MM.1S (cell line): ENCODE measurements around the gene RBKS.

Source experiments
- DNase-seq: peaks from one replicate; pipeline ENCODE4 v3.0.0-alpha.2; 2015
- H2AFZ ChIP-seq: fragments of 300-600 bp; sonication (generic); 2 replicates; pipeline ENCODE4 v1.6.0; 2016; ENCODE audit warnings: antibody characterized with exemption, low read length
- H3F3A ChIP-seq: fragments of 300-600 bp; sonication (generic); 2 replicates; pipeline ENCODE4 v1.6.1; 2016; ENCODE audit warnings: mild to moderate bottlenecking, antibody characterized with exemption, low read length, moderate library complexity, mixed read lengths; ENCODE audit not compliant: insufficient read depth
- H3K27ac ChIP-seq: fragments of 300-600 bp; sonication (generic); 2 replicates; pipeline ENCODE4 v1.5.1; 2016; ENCODE audit warnings: mild to moderate bottlenecking, low read length
- H3K27me3 ChIP-seq: fragments of 300-600 bp; sonication (generic); replicated peaks from 2 replicates; pipeline ENCODE4 v1.6.0; 2016; ENCODE audit warnings: low read length; ENCODE audit not compliant: insufficient read depth
- H3K36me3 ChIP-seq: fragments of 300-600 bp; sonication (generic); replicated peaks from 2 replicates; pipeline ENCODE4 v1.6.1; 2016; ENCODE audit warnings: mild to moderate bottlenecking, low read length, mixed read lengths; ENCODE audit not compliant: insufficient read depth
- H3K4me1 ChIP-seq: fragments of 300-600 bp; sonication (generic); 2 replicates; pipeline ENCODE4 v1.6.1; 2016; ENCODE audit warnings: low read length, mixed read lengths
- H3K4me2 ChIP-seq: fragments of 300-600 bp; sonication (generic); 2 replicates; pipeline ENCODE4 v1.6.0; 2016; ENCODE audit warnings: low read depth, low read length
- H3K4me3 ChIP-seq: fragments of 300-600 bp; sonication (generic); 2 replicates; pipeline ENCODE4 v1.5.1; 2016; ENCODE audit warnings: low read length, mixed read lengths
- H3K79me2 ChIP-seq: fragments of 300-600 bp; sonication (generic); 2 replicates; pipeline ENCODE4 v1.6.1; 2016; ENCODE audit warnings: mixed run types, low read length, mixed read lengths
- H3K9ac ChIP-seq: fragments of 300-600 bp; sonication (generic); 2 replicates; pipeline ENCODE4 v1.6.1; 2016; ENCODE audit warnings: low read length, mixed read lengths
- H3K9me2 ChIP-seq: fragments of 300-600 bp; sonication (generic); replicated peaks from 2 replicates; pipeline ENCODE4 v1.6.1; 2016; ENCODE audit warnings: mild to moderate bottlenecking, low read length, mixed read lengths; ENCODE audit not compliant: insufficient read depth
- H3K9me3 ChIP-seq: fragments of 300-600 bp; sonication (generic); replicated peaks from 2 replicates; pipeline ENCODE4 v1.6.1; 2016; ENCODE audit warnings: mild to moderate bottlenecking, low read length, mixed read lengths; ENCODE audit not compliant: insufficient read depth
- H4K20me1 ChIP-seq: fragments of 300-600 bp; sonication (generic); 2 replicates; pipeline ENCODE4 v1.6.1; 2016; ENCODE audit warnings: mild to moderate bottlenecking, low read length, moderate library complexity, mixed read lengths; ENCODE audit not compliant: insufficient read depth
- EZH2 ChIP-seq: fragments of 300-600 bp; sonication (generic); optimal IDR thresholded peaks from 2 replicates; pipeline ENCODE3; 2017; ENCODE audit warnings: low read depth, mild to moderate bottlenecking, antibody characterized with exemption, low read length, mixed read lengths
- EZH2phosphoT487 ChIP-seq: fragments of 300-600 bp; sonication (generic); IDR thresholded peaks from 2 replicates; pipeline ENCODE4 v1.6.1; 2018; ENCODE audit warnings: antibody characterized with exemption, low read length
- TF ChIP-seq, protein P1 (sequence below): fragments of 300-600 bp; sonication (generic); IDR thresholded peaks from 2 replicates; pipeline ENCODE4 v1.5.1; 2016; ENCODE audit warnings: antibody characterized with exemption, low read length, mixed read lengths

The RBKS gene

DNA sequence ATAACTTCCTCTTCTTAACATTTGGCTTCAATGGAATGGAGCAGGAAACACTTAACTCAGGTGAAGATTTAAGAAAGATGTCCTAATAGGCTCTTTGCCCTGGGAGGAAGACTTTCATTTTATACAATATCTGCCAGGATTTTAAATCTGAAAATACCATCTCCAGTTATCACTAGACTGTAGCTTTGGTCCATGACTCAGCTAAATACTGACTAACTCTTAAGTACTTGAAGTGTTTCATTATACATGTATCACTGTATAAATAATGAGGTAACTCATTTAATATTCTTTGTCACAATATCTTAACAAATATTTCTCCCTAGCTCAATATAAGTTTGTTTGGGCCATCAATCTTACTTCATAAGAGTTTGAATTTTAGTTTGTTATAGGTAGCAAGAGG, 34.7 kb downstream of the RBKS start:
- TF ChIP-seq EZH2 (no peak), EZH2phosphoT487 (no peak)
- TF ChIP-seq, protein P1, sequence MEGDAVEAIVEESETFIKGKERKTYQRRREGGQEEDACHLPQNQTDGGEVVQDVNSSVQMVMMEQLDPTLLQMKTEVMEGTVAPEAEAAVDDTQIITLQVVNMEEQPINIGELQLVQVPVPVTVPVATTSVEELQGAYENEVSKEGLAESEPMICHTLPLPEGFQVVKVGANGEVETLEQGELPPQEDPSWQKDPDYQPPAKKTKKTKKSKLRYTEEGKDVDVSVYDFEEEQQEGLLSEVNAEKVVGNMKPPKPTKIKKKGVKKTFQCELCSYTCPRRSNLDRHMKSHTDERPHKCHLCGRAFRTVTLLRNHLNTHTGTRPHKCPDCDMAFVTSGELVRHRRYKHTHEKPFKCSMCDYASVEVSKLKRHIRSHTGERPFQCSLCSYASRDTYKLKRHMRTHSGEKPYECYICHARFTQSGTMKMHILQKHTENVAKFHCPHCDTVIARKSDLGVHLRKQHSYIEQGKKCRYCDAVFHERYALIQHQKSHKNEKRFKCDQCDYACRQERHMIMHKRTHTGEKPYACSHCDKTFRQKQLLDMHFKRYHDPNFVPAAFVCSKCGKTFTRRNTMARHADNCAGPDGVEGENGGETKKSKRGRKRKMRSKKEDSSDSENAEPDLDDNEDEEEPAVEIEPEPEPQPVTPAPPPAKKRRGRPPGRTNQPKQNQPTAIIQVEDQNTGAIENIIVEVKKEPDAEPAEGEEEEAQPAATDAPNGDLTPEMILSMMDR = no peak
- no peaks in the 10 kb centered on the region for H3K9me3 ChIP-seq
- H3K4me3 ChIP-seq = no peak overlapping the region
- no peaks in the 10 kb centered on the region for H3K36me3 ChIP-seq
- H2AFZ ChIP-seq = no peak overlapping the region
- H3K4me1 ChIP-seq = no peaks in the 10 kb centered on the region
- no peak for DNase-seq
- H4K20me1 ChIP-seq = no peaks in the 10 kb centered on the region
- H3K4me2 ChIP-seq = no peak overlapping the region
- no peaks in the 10 kb centered on the region for H3F3A ChIP-seq
- no peaks in the 10 kb centered on the region for H3K79me2 ChIP-seq
- no peaks in the 10 kb centered on the region for H3K27me3 ChIP-seq
- H3K27ac ChIP-seq = no peak overlapping the region
- H3K9me2 ChIP-seq = no peaks in the 10 kb centered on the region
- no peak overlapping the region for H3K9ac ChIP-seq

DNA sequence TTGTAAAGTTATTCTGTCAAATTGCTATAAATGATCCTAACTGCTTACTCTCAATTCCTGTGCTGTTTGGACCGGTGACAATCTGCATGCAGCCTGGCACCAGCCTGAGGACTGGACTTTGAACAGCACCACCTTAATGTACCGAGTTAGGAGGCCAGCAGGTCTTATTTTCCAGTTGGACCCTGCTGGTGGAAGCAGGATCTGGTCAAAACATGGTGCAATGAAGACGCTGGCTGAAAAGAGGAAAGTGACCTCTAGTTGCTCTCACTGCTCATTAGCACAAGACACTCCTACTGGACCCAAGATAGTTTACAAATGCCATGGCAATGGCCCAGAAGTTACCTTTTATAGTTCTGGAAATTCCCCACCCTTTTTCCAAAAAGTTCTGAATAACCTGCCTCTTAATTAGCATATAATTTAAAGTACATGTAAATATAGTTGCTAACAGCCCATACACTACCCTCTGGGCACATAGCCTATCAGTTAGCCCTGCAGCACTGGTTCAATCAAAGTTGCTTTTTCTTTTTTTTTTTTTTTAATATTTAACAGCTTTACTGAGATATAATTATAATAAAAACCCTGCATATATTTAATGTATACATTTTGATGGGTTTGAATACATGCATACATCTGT, 35.8 kb downstream of the RBKS start:
- DNase-seq = no peak
- H2AFZ ChIP-seq = no peak overlapping the region
- no peaks in the 10 kb centered on the region for H3K36me3 ChIP-seq
- no peaks in the 10 kb centered on the region for H3F3A ChIP-seq
- no peaks in the 10 kb centered on the region for H4K20me1 ChIP-seq
- no peak overlapping the region for H3K4me3 ChIP-seq
- no peaks in the 10 kb centered on the region for H3K9me3 ChIP-seq
- no peaks in the 10 kb centered on the region for H3K4me1 ChIP-seq
- no peak overlapping the region for H3K27ac ChIP-seq
- no peaks in the 10 kb centered on the region for H3K79me2 ChIP-seq
- no peak overlapping the region for H3K9ac ChIP-seq
- H3K4me2 ChIP-seq = no peak overlapping the region
- TF ChIP-seq, protein P1 = no peak
- no peak for TF ChIP-seq EZH2
- no peak for TF ChIP-seq EZH2phosphoT487
- no peaks in the 10 kb centered on the region for H3K27me3 ChIP-seq
- no peaks in the 10 kb centered on the region for H3K9me2 ChIP-seq

DNA sequence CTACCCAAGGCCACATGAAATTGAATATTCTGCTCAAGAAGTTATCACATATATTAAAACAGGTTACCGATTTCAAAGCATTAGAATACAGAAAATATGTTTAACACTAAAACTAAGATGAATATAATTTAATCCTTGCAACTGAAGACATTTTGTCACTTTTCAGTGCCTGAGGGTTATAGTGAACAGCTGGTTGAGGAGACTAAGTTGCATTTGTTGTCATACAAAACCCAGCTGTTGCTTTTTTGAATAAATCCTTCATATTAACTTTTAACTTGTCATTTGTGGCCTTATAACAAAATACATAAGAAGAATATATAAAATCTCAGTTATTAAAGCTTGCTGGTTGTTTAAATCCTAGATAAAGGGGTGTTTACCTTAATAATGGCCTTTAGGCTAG, 37.5 kb downstream of the RBKS start:
- no peaks in the 10 kb centered on the region for H4K20me1 ChIP-seq
- no peak overlapping the region for H3K9ac ChIP-seq
- no peaks in the 10 kb centered on the region for H3F3A ChIP-seq
- no peaks in the 10 kb centered on the region for H3K79me2 ChIP-seq
- DNase-seq = no peak
- H3K4me3 ChIP-seq = no peak overlapping the region
- no peak overlapping the region for H2AFZ ChIP-seq
- H3K4me2 ChIP-seq = no peak overlapping the region
- H3K27ac ChIP-seq = no peak overlapping the region
- H3K4me1 ChIP-seq = no peaks in the 10 kb centered on the region
- no peaks in the 10 kb centered on the region for H3K9me3 ChIP-seq
- no peaks in the 10 kb centered on the region for H3K27me3 ChIP-seq
- no peak for TF ChIP-seq EZH2phosphoT487
- H3K9me2 ChIP-seq = no peaks in the 10 kb centered on the region
- no peaks in the 10 kb centered on the region for H3K36me3 ChIP-seq

DNA sequence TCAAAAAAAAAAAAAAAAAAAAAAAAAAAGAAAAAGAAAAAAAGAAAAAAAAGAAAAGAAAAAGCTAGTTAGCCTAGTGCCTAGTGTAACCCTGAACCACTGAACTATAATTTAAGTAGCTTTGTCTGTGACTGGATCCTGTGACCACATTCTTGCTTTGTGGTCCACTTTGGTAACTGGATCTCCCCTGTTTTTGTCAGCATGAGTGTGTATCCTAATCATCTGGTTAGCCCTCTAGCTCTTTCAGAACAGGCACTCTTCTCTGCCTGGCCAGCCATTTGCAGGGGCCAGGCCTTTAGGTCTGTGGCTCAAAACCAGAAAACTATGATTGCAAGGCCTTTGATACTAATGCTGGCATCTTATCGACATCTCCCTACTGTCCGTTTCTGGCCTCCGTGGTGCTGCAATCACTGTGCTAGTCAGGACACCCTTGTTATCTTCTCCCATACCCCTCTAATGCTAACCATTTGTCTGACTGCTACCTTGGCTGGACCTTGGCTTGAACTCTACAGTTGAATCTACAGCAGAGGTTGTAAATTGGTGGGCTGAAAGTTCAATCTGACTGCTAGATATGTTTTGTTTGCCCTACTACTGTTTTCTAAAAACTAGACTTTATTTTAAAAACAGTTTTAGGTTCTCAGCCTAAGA, 40.5 kb downstream of the RBKS start:
- Histone ChIP-seq H3K27me3 (no peaks in the 10 kb centered on the region), H3K36me3 (no peaks in the 10 kb centered on the region), H3K9ac (no peak overlapping the region), H3K27ac (no peak overlapping the region), H3K9me2 (no peaks in the 10 kb centered on the region), H3K4me2 (no peak overlapping the region), H3F3A (no peaks in the 10 kb centered on the region), H3K4me3 (no peak overlapping the region), H2AFZ (no peak overlapping the region), H3K79me2 (no peaks in the 10 kb centered on the region), H3K4me1 (no peaks in the 10 kb centered on the region), H4K20me1 (no peaks in the 10 kb centered on the region), H3K9me3 (no peaks in the 10 kb centered on the region)
- DNase-seq = no peak
- no peak for TF ChIP-seq EZH2
- TF ChIP-seq, protein P1 = no peak
- TF ChIP-seq EZH2phosphoT487 = no peak
